ENCODE data around the gene KCNG2. TPM values are rescaled to one million over a fixed set of nuclear protein-coding genes. Genes with fewer than 3 reads are reported as not detected.
"Not testable (repeated sequence)": the region's sequence is repeated elsewhere in the genome, so short reads cannot be mapped to it uniquely, and the experiment has no call there.

Gene KCNG2
- total RNA-seq, 1 experiment from 2014 or later: not detected

DNA sequence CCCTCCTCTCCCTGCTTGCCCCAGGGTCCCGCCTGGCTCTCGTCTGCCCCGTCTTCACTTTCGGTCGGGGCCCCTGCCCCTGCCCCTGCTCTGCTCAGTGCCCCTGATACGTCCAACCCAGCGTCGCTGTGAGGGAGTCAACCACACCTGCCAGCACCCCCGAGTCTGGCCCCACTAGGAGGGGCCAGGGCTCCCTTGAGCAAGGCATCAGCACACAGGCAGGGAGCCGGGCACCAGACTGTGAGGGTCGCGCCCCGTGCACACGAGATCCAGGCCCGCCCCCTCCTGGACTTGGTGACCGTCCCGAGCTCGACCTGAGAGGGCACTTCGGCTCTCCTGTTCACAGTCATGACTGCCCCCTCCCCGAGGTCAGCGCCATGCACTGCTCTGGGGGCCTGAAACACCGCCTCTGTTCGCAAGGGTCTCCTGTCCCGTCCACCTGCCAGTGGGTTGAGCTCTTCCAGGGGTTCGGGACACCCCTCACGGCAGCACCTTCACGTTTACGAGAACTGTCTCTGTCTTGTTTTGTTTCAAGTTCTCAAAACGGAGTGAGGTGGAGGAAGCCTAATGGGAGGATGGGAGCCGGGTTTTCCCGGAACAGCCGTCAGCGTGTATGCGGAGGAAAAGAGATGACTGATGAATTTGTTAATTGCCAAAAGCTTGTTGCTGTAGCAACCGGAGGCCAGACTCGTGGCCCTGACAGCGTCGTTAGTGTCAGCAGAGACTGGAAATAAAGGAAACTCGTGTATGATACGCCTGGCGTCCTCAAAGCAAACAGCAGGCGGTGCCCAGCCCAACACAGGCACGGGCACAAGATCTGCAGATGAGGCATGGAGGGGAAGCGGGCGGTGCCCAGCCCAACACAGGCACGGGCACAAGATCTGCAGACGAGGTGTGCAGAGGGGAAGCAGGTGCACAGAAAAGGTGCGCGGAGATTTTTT lies 48.2 kb upstream of the KCNG2 start:
- ChIA-PET POLR2A (ENCODE audit: unreplicated experiment) (no interaction called here), CTCF (no interaction called here)
- H2AFZ ChIP-seq: no peak overlapping the region
- no peaks in the 10 kb centered on the region for H3K27me3 ChIP-seq (ENCODE audit: insufficient read depth, low read depth)
- H3K79me2 ChIP-seq (ENCODE audit: low read depth): no peaks in the 10 kb centered on the region
- H3K36me3 ChIP-seq (ENCODE audit: low read depth): 0 out of 2 replicates have a peak, but pooled peaks cover 6% of the 10 kb centered on the region
- no peaks in the 10 kb centered on the region for H3K9me3 ChIP-seq (ENCODE audit: insufficient read depth, low read depth)
- H3K27ac ChIP-seq: no peak overlapping the region
- H3F3A ChIP-seq (ENCODE audit: insufficient read depth, low read depth): no peaks in the 10 kb centered on the region
- no peak for TF ChIP-seq EZH2 (IDR thresholded peaks at IDR 0.05; ENCODE audit: low read depth)
- TF ChIP-seq, protein P1, sequence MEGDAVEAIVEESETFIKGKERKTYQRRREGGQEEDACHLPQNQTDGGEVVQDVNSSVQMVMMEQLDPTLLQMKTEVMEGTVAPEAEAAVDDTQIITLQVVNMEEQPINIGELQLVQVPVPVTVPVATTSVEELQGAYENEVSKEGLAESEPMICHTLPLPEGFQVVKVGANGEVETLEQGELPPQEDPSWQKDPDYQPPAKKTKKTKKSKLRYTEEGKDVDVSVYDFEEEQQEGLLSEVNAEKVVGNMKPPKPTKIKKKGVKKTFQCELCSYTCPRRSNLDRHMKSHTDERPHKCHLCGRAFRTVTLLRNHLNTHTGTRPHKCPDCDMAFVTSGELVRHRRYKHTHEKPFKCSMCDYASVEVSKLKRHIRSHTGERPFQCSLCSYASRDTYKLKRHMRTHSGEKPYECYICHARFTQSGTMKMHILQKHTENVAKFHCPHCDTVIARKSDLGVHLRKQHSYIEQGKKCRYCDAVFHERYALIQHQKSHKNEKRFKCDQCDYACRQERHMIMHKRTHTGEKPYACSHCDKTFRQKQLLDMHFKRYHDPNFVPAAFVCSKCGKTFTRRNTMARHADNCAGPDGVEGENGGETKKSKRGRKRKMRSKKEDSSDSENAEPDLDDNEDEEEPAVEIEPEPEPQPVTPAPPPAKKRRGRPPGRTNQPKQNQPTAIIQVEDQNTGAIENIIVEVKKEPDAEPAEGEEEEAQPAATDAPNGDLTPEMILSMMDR (conservative IDR thresholded peaks at IDR 0.05): no peak
- intact Hi-C loops (cut with micrococcal nuclease; ENCODE audit: unreplicated experiment): no loop called here
- no peaks in the 10 kb centered on the region for H3K4me1 ChIP-seq (replicated peaks; ENCODE audit: insufficient read depth)
- H3K4me3 ChIP-seq: no peak overlapping the region
- no peaks in the 10 kb centered on the region for H3K9me2 ChIP-seq (ENCODE audit: insufficient read depth)
- H4K20me1 ChIP-seq (ENCODE audit: insufficient read depth): no peaks in the 10 kb centered on the region
- BruUV-seq (replicated peaks): no TSS peak
- DNase-seq: no peak
- H3K4me2 ChIP-seq: no peak overlapping the region

DNA sequence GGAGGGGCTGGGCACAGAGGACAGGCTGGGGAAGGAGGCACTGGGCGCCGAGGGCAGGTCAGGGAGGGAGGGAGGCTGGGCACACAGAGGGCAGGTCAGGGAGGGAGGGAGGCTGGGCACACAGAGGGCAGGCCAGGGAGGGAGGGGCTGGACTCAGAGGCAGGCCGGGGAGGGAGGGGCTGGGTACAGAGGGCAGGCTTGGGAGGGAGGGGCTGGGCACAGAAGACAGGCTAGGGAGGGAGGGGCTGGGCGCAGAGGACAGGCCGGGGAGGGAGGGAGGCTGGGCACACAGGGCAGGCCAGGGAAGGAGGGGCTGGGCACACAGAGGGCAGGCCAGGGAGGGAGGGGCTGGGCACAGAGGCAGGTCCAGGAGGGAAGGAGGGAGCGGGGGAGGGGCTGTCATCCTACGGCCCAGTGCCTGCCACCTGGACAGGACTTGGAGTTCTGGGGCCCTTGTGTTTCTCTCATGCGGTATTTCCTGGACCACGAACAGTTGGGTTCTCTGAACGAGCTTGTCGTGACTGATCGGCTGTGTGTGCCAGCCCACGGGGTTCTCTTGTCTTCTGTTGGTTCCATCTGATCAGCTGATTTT lies 46.7 kb upstream of the KCNG2 start:
- Histone ChIP-seq H3K27ac (no peak overlapping the region), H3K4me2 (no peak overlapping the region), H3K4me1 (replicated peaks; ENCODE audit: insufficient read depth) (no peaks in the 10 kb centered on the region), H3F3A (ENCODE audit: insufficient read depth, low read depth) (no peaks in the 10 kb centered on the region), H3K9me2 (ENCODE audit: insufficient read depth) (no peaks in the 10 kb centered on the region), H3K79me2 (ENCODE audit: low read depth) (no peaks in the 10 kb centered on the region), H4K20me1 (ENCODE audit: insufficient read depth) (no peaks in the 10 kb centered on the region), H2AFZ (no peak overlapping the region), H3K27me3 (ENCODE audit: insufficient read depth, low read depth) (no peaks in the 10 kb centered on the region), H3K4me3 (no peak overlapping the region), H3K36me3 (ENCODE audit: low read depth) (0 out of 2 replicates have a peak, but pooled peaks cover 6% of the 10 kb centered on the region), H3K9me3 (ENCODE audit: insufficient read depth, low read depth) (no peaks in the 10 kb centered on the region)
- ChIA-PET POLR2A (ENCODE audit: unreplicated experiment) (no interaction called here), CTCF (no interaction called here)
- TF ChIP-seq EZH2 (IDR thresholded peaks at IDR 0.05; ENCODE audit: low read depth): no peak
- TF ChIP-seq, protein P1 (conservative IDR thresholded peaks at IDR 0.05): no peak
- no peak for DNase-seq
- intact Hi-C loops (cut with micrococcal nuclease; ENCODE audit: unreplicated experiment): no loop called here
- BruUV-seq (replicated peaks): no TSS peak

DNA sequence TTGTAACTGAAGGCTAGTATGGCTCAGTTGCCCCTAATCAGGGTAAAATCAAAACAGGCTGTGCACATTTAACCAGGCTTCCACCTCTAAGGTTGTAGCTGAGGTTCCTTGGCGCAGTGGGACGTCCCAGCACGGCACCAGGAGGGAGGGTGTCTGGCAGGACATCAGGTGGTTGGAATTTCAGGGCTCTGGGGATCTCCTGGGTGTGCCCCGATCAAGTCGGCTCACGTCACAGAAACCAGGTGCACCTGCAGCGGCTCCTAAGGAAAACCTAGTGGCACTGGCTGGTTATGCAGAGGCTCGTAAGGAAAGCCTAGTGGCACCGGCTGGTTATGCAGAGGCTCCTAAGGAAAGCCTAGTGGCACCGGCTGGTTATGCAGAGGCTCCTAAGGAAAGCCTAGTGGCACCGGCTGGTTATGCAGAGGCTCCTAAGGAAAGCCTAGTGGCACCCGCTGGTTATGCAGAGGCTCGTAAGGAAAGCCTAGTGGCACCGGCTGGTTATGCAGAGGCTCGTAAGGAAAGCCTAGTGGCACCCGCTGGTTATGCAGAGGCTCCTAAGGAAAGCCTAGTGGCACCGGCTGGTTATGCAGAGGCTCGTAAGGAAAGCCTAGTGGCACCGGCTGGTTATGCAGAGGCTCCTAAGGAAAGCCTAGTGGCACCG lies 45.7 kb upstream of the KCNG2 start:
- H4K20me1 ChIP-seq (ENCODE audit: insufficient read depth); H3F3A ChIP-seq (ENCODE audit: insufficient read depth, low read depth); BruUV-seq (replicated peaks); H2AFZ ChIP-seq; DNase-seq; H3K9me2 ChIP-seq (ENCODE audit: insufficient read depth); CTCF ChIA-PET; H3K4me1 ChIP-seq (replicated peaks; ENCODE audit: insufficient read depth); H3K27ac ChIP-seq; intact Hi-C loops (cut with micrococcal nuclease; ENCODE audit: unreplicated experiment); H3K79me2 ChIP-seq (ENCODE audit: low read depth); H3K9me3 ChIP-seq (ENCODE audit: insufficient read depth, low read depth); H3K4me3 ChIP-seq; H3K4me2 ChIP-seq; POLR2A ChIA-PET (ENCODE audit: unreplicated experiment); H3K27me3 ChIP-seq (ENCODE audit: insufficient read depth, low read depth); H3K36me3 ChIP-seq (ENCODE audit: low read depth): not testable (repeated sequence)
- TF ChIP-seq, protein P1 (conservative IDR thresholded peaks at IDR 0.05): peak; percentile 33; the same call in 1 of the 2 replicates

DNA sequence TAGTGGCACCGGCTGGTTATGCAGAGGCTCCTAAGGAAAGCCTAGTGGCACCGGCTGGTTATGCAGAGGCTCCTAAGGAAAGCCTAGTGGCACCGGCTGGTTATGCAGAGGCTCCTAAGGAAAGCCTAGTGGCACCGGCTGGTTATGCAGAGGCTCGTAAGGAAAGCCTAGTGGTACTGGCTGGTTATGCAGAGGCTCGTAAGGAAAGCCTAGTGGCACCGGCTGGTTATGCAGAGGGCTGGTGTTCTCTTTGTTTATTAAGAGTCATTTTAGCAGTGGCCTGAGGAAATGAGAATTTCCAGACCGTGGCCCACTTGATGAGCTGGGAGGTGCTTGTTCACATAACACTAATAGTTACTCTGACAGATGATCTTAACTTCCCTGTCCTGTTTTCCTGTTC lies 44.8 kb upstream of the KCNG2 start:
- H3K36me3 ChIP-seq (ENCODE audit: low read depth); H3K9me3 ChIP-seq (ENCODE audit: insufficient read depth, low read depth); H3K4me2 ChIP-seq; POLR2A ChIA-PET (ENCODE audit: unreplicated experiment); H3K27me3 ChIP-seq (ENCODE audit: insufficient read depth, low read depth); intact Hi-C loops (cut with micrococcal nuclease; ENCODE audit: unreplicated experiment); BruUV-seq (replicated peaks); H3K27ac ChIP-seq; H4K20me1 ChIP-seq (ENCODE audit: insufficient read depth); H3K9me2 ChIP-seq (ENCODE audit: insufficient read depth); H2AFZ ChIP-seq; H3K4me3 ChIP-seq; DNase-seq; H3F3A ChIP-seq (ENCODE audit: insufficient read depth, low read depth); CTCF ChIA-PET; H3K79me2 ChIP-seq (ENCODE audit: low read depth); H3K4me1 ChIP-seq (replicated peaks; ENCODE audit: insufficient read depth): not testable (repeated sequence)
